DOHH2 (cell line): ENCODE measurements around the gene KLHL36.
A peak's percentile ranks its signal among the peaks of the same experiment; 100 is the strongest.

Experiments used
- H3F3A ChIP-seq: fragments of 200-600 bp; sonication (generic), shearing (Covaris generic); 2 replicates; pipeline ENCODE4 v1.6.0; 2016; ENCODE audit warnings: antibody characterized with exemption, mild to moderate bottlenecking; ENCODE audit not compliant: control insufficient read depth, insufficient read depth
- H3K27ac ChIP-seq: fragments of 200-600 bp; sonication (generic); 2 replicates; pipeline ENCODE4 v1.5.1; 2014; ENCODE audit warnings: low read depth, mild to moderate bottlenecking, low read length, moderate library complexity
- H3K27me3 ChIP-seq: fragments of 200-600 bp; sonication (generic); 2 replicates; pipeline ENCODE4 v1.6.1; 2014; ENCODE audit warnings: mild to moderate bottlenecking, low read length, mixed read lengths; ENCODE audit not compliant: control insufficient read depth
- H3K36me3 ChIP-seq: fragments of 200-600 bp; sonication (generic); 2 replicates; pipeline ENCODE4 v1.6.1; 2014; ENCODE audit warnings: mild to moderate bottlenecking, low read length, moderate library complexity, mixed read lengths; ENCODE audit not compliant: control insufficient read depth
- H3K4me1 ChIP-seq: fragments of 200-600 bp; sonication (generic); 2 replicates; pipeline ENCODE4 v1.6.1; 2014; ENCODE audit warnings: mild to moderate bottlenecking, low read length, mixed read lengths; ENCODE audit not compliant: control insufficient read depth
- H3K4me2 ChIP-seq: fragments of 200-600 bp; sonication (generic); 2 replicates; pipeline ENCODE4 v1.6.0; 2014; ENCODE audit warnings: mild to moderate bottlenecking, low read length, moderate library complexity
- H3K4me3 ChIP-seq: fragments of 200-600 bp; sonication (generic); 2 replicates; pipeline ENCODE4 v1.5.1; 2014; ENCODE audit warnings: mild to moderate bottlenecking, low read length, mixed read lengths
- H3K79me2 ChIP-seq: fragments of 200-600 bp; sonication (generic); 2 replicates; pipeline ENCODE4 v1.6.1; 2014; ENCODE audit warnings: mild to moderate bottlenecking, low read length, mixed read lengths; ENCODE audit not compliant: control insufficient read depth
- H3K9me2 ChIP-seq: fragments of 200-600 bp; sonication (generic); replicated peaks from 2 replicates; pipeline ENCODE4 v1.6.1; 2014; ENCODE audit warnings: mild to moderate bottlenecking, low read length, mixed read lengths; ENCODE audit not compliant: control insufficient read depth
- H3K9me3 ChIP-seq: fragments of 200-600 bp; sonication (generic); 2 replicates; pipeline ENCODE4 v1.6.1; 2014; ENCODE audit warnings: antibody characterized with exemption, low read length, mixed read lengths; ENCODE audit not compliant: control insufficient read depth, insufficient read depth
- H4K20me1 ChIP-seq: fragments of 200-600 bp; sonication (generic); 2 replicates; pipeline ENCODE4 v1.6.0; 2014; ENCODE audit warnings: low read depth, mild to moderate bottlenecking, antibody characterized with exemption, low read length, moderate library complexity; ENCODE audit not compliant: control insufficient read depth, insufficient read depth
- CTCF ChIP-seq: fragments of 200-600 bp; sonication (generic); IDR thresholded peaks from one replicate; pipeline ENCODE4 v1.5.1; 2014; ENCODE audit warnings: antibody characterized with exemption, mild to moderate bottlenecking, low read depth, low read length; ENCODE audit not compliant: poor library complexity, severe bottlenecking
- EZH2phosphoT487 ChIP-seq: fragments of 200-600 bp; sonication (generic); IDR thresholded peaks from 2 replicates; pipeline ENCODE4 v1.6.1; 2017; ENCODE audit warnings: borderline replicate concordance, mild to moderate bottlenecking, antibody characterized with exemption, low read length, moderate library complexity, mixed read lengths

KLHL36 gene

DNA sequence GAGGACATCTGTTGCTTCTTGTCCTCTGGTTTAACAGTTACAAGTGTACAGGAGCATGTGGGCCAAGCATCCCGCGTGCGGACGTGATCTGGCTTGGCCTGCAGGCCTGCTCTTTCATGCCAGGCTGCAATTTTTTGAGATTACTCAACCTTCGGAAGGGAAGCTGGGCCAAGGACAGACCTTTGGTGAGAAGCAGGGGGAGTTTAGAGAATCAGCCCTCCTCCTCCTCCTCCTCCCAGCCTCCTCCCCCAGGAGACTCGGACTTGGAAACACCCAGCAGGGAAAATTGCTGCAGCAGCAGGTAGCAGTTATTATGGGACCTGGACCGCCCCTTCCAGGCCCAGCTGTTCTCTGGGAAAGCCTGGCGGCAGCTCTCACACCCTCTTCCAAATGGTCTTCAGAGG is 5.1 kb upstream of the KLHL36 start:
- no peaks in the 10 kb centered on the region for H4K20me1 ChIP-seq
- no peak overlapping the region for H3K27ac ChIP-seq
- peak overlapping the region; percentile 54 for H3K4me2 ChIP-seq
- no peaks in the 10 kb centered on the region for H3K36me3 ChIP-seq
- no peaks in the 10 kb centered on the region for H3K9me3 ChIP-seq
- H3K27me3 ChIP-seq, result peaks cover 6% of the 10 kb centered on the region
- no peaks in the 10 kb centered on the region for H3K9me2 ChIP-seq
- H3K4me1 ChIP-seq, result peaks cover 62% of the 10 kb centered on the region
- H3K79me2 ChIP-seq, result no peaks in the 10 kb centered on the region
- TF ChIP-seq CTCF (no peak), EZH2phosphoT487 (no peak)
- H3K4me3 ChIP-seq, result no peak overlapping the region
- H3F3A ChIP-seq, result peaks cover 7% of the 10 kb centered on the region

DNA sequence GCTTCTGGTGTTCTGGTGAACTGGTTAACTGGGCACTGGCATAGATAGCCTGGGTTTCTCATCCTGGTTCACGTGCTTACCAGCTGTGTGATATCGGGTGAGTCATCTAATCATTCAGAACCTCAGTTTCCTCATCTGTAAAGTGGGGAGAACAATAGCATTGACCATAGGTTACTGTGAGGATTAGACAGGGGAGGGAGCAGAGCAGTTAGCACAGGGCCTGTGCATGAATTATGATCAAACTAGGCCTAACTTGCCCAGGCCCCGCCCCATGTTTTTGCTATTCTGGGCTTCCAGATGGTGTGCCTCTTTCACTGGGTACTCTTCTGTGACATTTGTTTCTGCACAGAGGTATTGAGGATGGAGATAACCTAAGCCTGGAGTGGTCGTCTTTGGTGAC is 4.6 kb upstream of the KLHL36 start:
- TF ChIP-seq EZH2phosphoT487 (no peak), CTCF (no peak)
- no peak overlapping the region for H3K27ac ChIP-seq
- peak overlapping the region; percentile 54 for H3K4me2 ChIP-seq

DNA sequence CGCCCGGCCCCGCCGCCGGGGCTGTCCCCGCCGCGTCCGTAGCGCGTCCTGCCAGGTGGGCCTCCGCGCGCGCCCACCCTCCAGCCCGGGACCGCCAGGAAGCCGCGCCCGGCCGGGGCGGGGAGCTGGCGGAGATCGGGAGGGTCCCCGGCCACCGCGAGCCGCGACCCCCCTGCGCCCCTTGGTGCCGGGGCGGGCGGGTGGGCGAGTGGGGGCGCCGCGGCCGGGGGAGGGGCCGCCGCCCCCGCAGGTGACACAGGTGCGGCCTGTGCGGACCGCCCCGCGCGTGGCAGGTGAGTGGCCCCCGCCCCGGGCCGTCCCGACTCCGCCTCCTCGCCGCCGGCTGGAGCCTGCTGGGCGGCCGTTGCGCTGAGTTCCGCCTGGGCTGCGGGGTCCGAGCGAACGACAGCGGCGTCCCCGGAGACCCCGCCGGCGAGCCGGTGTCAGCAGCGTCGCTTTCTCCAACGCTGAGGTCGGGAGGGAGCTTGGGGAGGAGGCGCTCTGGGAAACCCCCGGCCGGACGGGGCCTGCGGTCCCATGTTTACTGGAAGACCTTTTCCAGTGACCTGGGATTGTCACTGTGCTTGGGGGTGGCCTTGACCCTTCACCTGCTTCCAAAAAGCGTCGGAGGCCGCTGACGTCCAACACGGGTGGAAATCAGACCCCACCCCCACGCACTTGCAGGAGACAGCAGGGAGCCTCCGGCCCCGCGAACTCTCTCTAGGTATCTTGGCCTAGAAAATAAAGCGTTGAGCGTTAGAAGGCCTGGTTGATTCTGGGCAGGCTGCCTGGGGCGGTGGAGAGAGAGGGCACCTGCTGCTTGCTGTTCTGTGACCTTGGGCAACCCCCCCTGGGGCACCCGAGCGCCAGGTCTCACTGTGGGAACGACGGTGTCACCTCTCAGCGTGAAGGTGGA is 542 bp downstream of the KLHL36 start:
- no peak overlapping the region for H3K27ac ChIP-seq

More for the DNA sequence above, 4.6 kb upstream of the KLHL36 start:
- peak overlapping the region; percentile 26 for H3K4me3 ChIP-seq
- no peaks in the 10 kb centered on the region for H3K79me2 ChIP-seq
- H3F3A ChIP-seq, result peaks cover 7% of the 10 kb centered on the region
- H3K4me1 ChIP-seq, result peaks cover 62% of the 10 kb centered on the region
- no peaks in the 10 kb centered on the region for H3K36me3 ChIP-seq
- H3K27me3 ChIP-seq, result peaks cover 6% of the 10 kb centered on the region
- H3K9me2 ChIP-seq, result no peaks in the 10 kb centered on the region
- no peaks in the 10 kb centered on the region for H3K9me3 ChIP-seq
- H4K20me1 ChIP-seq, result no peaks in the 10 kb centered on the region

More for the DNA sequence above, 542 bp downstream of the KLHL36 start:
- no peaks in the 10 kb centered on the region for H3K9me2 ChIP-seq
- peaks cover 6% of the 10 kb centered on the region for H3K27me3 ChIP-seq
- H3F3A ChIP-seq, result peaks cover 3% of the 10 kb centered on the region; the same call in 1 of the 2 replicates
- H3K79me2 ChIP-seq, result peaks cover 9% of the 10 kb centered on the region
- H3K4me1 ChIP-seq, result peaks cover 28% of the 10 kb centered on the region
- TF ChIP-seq EZH2phosphoT487, result no peak
- no peak for TF ChIP-seq CTCF
- H3K36me3 ChIP-seq, result peaks cover 29% of the 10 kb centered on the region
- H4K20me1 ChIP-seq, result peaks cover 5% of the 10 kb centered on the region; the same call in 1 of the 2 replicates
- H3K9me3 ChIP-seq, result no peaks in the 10 kb centered on the region
- peak overlapping the region; percentile 86 for H3K4me3 ChIP-seq
- H3K4me2 ChIP-seq, result peak overlapping the region; percentile 95
